ENCODE data around the gene AQR.

Gene AQR

DNA sequence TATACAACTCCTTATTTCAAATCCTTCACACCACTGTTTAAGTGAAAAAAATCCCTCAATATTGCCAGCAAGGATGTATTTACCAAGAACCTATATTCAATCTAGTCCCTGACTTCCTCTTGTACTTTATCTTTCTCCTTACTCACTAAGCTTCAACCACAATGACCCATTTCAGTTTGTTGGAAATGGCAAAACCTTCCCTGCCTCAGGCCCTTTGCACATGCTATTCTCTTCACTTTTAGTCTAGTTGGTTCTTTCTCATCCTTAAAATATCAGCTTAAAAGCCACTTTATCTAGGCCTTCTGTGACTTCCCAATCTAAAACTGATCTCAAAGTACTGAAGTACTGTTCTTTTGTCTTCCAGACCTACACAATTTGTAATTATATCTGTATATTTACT, 92.9 kb downstream of the AQR start:
- DNase-seq (ENCODE audit: low spot score) = no peak

DNA sequence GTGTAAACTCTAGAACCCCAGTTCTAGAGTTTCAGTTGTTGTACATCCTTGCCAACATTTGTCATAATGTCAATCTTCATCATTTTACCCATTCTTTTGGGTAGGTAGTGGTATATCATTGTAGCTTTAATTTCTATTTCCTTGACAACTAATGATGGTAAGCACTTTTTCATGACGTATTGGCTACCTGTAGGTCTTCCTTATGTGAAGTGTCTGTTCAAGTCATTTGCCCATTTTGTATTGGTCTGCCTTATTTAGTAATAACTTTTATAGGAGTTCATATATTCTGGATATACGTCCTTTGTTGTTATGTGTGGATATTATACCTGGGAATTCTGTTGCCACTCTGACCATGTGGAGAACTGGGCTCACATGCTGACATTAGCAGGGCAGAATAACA, 100.4 kb downstream of the AQR start:
- DNase-seq (ENCODE audit: low spot score) = no peak

DNA sequence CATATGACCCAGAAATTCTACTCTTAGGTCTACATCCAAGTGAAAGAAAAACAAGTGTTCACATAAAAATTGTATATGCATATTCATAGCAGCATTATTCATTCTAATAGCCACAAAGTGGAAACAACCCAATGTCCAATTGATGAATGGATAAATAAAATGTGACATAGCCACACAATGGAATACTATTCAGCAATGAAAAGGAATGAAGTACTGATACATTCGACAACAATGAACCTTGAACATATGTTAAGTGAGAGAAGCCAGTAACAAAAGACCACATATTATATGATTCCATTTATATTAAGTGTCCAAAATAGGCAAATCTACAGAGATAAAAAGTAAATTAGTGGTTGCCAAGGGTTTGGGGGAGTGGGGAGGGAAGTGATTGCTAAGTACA, 104.0 kb downstream of the AQR start:
- no peak for DNase-seq (ENCODE audit: low spot score)

DNA sequence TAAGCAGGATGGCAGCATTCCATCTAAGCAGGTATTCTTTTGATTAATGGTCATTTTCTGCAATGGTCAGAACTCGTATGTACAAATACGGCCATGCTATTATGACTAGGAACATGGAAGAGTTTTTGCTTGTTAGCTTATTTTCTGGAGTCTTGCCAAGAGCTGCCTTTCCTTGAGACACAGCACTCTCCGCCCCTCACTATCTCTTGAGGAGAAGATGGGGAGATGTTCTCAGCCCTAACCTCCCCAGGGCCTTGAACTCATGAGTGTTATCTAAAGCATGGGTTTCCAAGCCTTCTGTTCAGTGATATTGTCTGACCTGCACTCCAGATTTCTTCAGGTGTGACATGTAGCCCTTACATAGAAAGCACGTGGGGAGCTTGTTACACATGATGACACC, 108.3 kb downstream of the AQR start:
- DNase-seq (ENCODE audit: low spot score) = no peak

- DNase-seq (ENCODE audit: low spot score) = no peak
Observed at GRCh38 chr15:34855893-34856292, 113.6 kb downstream of the AQR start.

GRCh38 chr15:34855413-34855812, 114.1 kb downstream of the AQR start:
- no peak for DNase-seq (ENCODE audit: low spot score)

DNA sequence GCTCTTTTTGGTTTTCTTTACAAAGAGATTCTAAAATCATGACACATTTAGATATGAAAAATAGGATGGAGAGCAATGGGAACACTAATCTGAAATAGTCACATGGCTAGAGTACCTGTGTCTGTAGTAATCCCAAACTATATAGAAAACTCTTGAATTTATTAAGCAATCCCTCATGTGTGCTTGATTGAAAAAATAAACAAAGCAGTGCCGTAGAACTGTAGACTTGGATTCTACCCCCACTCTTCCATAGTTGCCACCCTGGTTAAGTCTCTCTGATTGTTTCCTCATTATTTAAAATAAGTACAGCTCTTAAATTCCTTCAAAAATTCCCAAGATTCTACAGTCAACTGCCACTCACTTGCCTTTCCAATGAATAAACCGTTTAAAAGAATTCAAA, 115.3 kb downstream of the AQR start:
- no peak for DNase-seq (ENCODE audit: low spot score)

- no peak for DNase-seq (ENCODE audit: low spot score)
Observed at GRCh38 chr15:34853001-34853758, 116.4 kb downstream of the AQR start.

DNA sequence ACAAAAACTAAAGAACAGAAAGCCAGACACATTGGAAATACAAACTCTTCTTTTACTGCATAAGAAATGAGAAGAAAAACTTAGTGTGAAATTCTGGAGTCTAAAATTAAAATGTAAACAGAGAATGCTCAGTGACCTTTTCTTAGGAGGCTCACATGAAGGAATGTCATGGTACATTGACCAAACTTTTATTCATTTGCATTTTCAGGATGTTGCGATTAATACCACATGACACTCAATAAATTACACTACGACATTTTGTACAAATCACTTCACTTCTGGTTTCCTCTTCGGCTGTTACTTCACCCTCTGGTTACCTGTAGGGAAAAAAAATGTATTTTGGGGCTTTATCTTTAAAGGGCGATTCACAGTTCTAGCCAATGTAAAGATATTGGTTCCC, 117.8 kb downstream of the AQR start:
- DNase-seq (ENCODE audit: low spot score) = no peak

- no peak for DNase-seq (ENCODE audit: low spot score)
Observed at GRCh38 chr15:34851007-34851406, 118.5 kb downstream of the AQR start.

GRCh38 chr15:34850121-34850520, 119.4 kb downstream of the AQR start:
- DNase-seq (ENCODE audit: low spot score) = no peak

DNA sequence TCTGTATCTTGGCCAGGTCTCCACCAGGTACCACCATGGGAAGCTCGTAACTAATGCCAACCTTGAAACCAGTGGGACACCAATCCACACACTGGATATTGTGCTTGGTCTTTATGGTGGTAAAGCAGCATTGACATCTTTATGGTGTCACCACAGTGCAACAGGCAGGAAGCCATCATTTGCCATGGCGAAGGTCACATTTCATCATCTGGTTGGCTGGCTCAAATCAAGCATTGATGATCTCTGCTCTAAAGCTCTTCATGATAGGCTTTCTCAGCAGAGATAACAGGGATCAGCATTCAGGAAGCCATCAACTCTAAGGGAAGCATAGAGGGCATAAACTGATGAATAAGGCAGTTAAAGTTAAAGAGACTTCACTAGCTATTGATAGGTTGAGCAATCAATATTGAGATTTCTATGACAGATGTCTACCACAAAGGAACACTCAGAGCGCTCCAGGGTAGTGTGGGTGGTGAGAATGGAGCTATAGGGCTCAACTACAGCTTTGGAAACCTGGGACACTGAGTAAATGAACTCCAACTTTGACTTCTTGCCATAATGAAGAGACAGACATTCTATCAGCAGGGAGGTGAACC, 120.1 kb downstream of the AQR start:
- DNase-seq (ENCODE audit: low spot score) = no peak

DNA sequence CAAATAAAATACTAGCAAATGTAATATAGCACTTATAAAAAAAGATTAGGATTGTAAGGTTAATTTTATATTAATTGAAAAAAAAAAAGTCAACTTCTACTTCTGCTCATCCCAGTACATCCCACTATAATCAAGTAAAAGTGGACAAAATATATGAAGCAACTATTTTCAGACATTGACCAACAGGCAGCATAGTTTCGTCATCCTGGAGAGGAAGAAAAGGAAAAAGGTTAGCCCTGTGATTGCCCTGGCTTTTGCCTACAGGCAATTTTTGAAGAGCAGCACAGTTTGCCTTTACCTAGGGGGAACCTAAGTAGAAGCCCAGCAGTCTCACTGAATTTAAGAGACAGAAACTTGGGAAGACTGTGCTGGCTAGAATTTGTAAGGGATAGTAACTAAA, 121.9 kb downstream of the AQR start:
- no peak for DNase-seq (ENCODE audit: low spot score)

DNA sequence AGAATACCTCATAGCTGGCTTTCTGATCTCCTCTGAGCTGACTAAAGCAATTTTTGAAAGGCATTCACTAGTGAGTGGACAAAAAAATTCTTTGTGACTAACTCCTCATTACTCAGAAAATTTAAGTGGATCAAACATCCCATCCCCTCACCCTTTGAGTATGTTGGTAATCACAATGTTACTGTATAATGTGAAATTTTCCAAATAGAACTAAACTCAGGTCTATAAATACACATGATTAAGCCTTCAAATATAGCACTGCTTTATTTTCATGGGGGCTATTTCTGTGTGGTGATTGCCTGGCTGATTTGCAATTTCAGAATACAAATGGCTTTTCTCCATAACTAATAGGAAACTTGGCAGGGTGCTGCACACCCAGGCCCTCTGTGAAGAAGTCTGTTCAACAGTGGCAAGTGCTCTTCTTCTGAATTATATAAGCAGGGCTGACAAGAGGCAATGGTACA, 128.2 kb downstream of the AQR start:
- no peak for DNase-seq (ENCODE audit: low spot score)

DNA sequence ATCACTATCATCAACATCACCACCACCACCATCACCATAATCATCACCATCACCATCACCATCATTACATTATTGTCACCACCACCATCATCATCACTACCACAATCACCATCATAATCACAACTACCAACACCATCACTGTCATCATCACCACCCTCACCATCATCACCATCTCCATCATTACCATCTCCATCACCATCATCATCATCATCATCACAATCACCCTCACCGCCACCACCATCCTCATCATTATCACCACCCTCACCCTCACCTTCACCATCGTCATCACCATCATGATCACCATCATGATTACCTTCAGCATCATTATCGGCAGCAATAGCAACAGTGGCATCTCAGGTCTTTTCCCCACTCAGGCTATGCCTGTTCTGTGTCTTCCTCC, 131.3 kb downstream of the AQR start:
- DNase-seq (ENCODE audit: low spot score) = no peak

DNA sequence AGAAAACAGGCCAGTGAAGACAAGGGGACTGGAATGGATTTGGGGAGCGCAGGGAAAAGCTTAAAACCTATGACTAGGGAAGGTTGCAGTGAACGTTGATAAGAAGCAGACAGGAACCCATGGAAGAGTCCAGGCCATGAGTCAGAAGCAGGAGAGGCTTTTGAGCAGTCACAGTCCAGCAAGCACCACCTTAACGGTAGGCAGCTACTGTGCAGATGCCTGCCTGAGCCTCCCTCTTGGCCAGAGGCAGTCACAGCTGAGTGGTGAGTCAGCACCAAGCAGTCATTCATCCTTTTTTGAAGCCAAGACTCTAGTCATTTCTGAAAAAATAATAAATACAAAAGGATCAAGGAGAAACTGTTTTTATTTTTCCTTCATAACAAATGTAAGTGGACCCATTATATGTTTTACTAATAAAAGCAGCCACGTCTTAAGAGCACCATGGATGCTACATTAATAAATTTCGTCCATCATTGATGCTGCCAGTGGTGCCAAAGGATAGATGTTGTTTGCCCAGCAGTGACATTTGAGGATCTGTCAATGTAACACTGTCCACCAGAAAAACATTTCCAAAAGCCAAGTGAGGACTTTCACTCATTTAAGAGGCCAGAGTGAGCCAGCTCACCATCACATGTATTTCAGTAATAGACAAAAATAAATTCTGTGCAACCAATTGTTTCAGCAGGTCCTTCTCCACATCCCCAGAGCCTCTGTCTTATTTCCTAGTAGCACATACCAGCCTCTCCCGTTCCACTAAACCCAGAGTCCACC, 132.1 kb downstream of the AQR start:
- no peak for DNase-seq (ENCODE audit: low spot score)

GRCh38 chr15:34828145-34828911, 141.2 kb downstream of the AQR start:
- no peak for DNase-seq (ENCODE audit: low spot score)

DNA sequence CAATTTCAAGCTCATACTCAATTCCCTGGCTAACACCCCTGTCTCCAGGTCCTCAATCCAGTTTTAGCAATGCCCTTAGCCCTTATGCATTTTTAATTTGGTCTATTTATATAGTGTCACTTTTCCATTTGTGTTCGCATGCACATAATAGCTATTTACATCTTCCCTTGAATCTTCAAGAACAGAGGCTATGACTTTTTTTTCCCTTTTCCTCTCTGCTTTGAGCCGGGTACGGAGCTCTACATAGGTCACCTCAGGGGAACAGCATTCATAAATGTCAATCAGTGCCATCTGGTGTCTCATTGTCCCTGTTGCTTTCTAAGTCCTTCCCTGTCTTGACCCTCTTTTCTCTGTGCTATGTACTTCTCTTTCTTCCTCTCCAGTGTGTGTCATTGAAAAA, 147.7 kb downstream of the AQR start:
- DNase-seq (ENCODE audit: low spot score) = no peak

- DNase-seq (ENCODE audit: low spot score) = no peak
Observed at GRCh38 chr15:34820110-34820509, 149.4 kb downstream of the AQR start.

- DNase-seq (ENCODE audit: low spot score) = no peak
Observed at GRCh38 chr15:34818526-34818925, 151.0 kb downstream of the AQR start.

DNA sequence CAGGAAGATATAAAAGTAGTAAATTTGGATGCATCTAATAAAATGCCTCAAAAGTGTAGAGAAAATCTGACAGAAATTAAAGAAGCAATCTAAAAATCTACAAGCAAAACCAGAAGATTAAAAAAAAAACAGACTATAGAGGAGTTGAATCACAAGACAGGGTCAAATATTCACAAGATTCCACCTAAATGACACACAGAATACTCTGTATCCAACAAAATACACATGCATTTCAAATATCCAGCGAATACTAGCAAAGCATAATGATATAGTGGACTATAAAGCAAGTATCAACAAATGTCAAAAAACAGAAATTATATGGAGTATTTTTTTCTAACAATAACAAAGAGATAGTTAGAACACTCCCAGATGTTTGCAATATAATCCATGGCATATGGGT, 153.7 kb downstream of the AQR start:
- DNase-seq (ENCODE audit: low spot score) = no peak

- DNase-seq (ENCODE audit: low spot score) = no peak
Observed at GRCh38 chr15:34813446-34814190, 155.9 kb downstream of the AQR start.

Data from CD4-positive, alpha-beta T cell treated with Interleukin-6 at 100 ng/mL for 8 hours (primary cell).